ENCODE measurements around the gene TCF7L2.

The TCF7L2 gene

GRCh38 chr10:113084031-113084430 is 134.0 kb downstream of the TCF7L2 start:
- no peak for TF ChIP-seq REST (IDR thresholded peaks at IDR 0.05; ENCODE audit: insufficient read depth in 1 of 2, low read depth in 2 of 2, low read length in 2 of 2)
- no peak for TF ChIP-seq TAF1 (IDR thresholded peaks at IDR 0.05; ENCODE audit: borderline replicate concordance, insufficient read depth, low read length)
- no peak for TF ChIP-seq POLR2AphosphoS5 (IDR thresholded peaks at IDR 0.05; ENCODE audit: low read depth, low read length)
- TF ChIP-seq FOXP2 (optimal IDR thresholded peaks at IDR 0.05; ENCODE audit: borderline replicate concordance, extremely low read depth, extremely low read length, insufficient read depth): no peak
- no peak for TF ChIP-seq SIN3A (IDR thresholded peaks at IDR 0.05; ENCODE audit: borderline replicate concordance, insufficient read depth, low read length)

- TF ChIP-seq POLR2AphosphoS5 (IDR thresholded peaks at IDR 0.05; ENCODE audit: low read depth, low read length) (no peak), FOXP2 (optimal IDR thresholded peaks at IDR 0.05; ENCODE audit: borderline replicate concordance, extremely low read depth, extremely low read length, insufficient read depth) (no peak), REST (IDR thresholded peaks at IDR 0.05; ENCODE audit: insufficient read depth in 1 of 2, low read depth in 2 of 2, low read length in 2 of 2) (no peak), SIN3A (IDR thresholded peaks at IDR 0.05; ENCODE audit: borderline replicate concordance, insufficient read depth, low read length) (no peak), TAF1 (IDR thresholded peaks at IDR 0.05; ENCODE audit: borderline replicate concordance, insufficient read depth, low read length) (no peak)
Observed at GRCh38 chr10:113085776-113086175, 135.7 kb downstream of the TCF7L2 start.

DNA sequence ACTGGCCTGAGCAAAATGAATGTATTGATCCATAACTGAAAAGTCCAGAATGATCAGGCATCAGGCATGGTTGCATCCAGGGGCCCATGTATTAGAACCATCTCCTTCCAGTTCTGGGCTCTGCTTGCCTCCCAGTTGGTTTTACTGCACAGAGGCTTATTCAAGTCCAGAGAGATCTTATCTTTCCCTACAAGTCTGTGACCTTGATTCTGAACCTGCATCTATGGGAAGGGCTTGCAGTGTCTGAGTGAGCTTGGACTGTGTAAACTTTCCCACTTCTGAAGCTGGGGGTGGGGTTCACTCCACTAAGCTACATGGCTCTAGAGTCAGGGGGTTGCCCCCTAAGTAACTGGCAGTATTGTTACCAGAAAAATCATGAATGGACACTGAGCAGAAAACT is 136.2 kb downstream of the TCF7L2 start:
- no peak for TF ChIP-seq FOXP2 (optimal IDR thresholded peaks at IDR 0.05; ENCODE audit: borderline replicate concordance, extremely low read depth, extremely low read length, insufficient read depth)
- no peak for TF ChIP-seq REST (IDR thresholded peaks at IDR 0.05; ENCODE audit: insufficient read depth in 1 of 2, low read depth in 2 of 2, low read length in 2 of 2)
- no peak for TF ChIP-seq POLR2AphosphoS5 (IDR thresholded peaks at IDR 0.05; ENCODE audit: low read depth, low read length)
- TF ChIP-seq SIN3A (IDR thresholded peaks at IDR 0.05; ENCODE audit: borderline replicate concordance, insufficient read depth, low read length): no peak
- no peak for TF ChIP-seq TAF1 (IDR thresholded peaks at IDR 0.05; ENCODE audit: borderline replicate concordance, insufficient read depth, low read length)

- TF ChIP-seq REST (IDR thresholded peaks at IDR 0.05; ENCODE audit: insufficient read depth in 1 of 2, low read depth in 2 of 2, low read length in 2 of 2) (no peak), FOXP2 (optimal IDR thresholded peaks at IDR 0.05; ENCODE audit: borderline replicate concordance, extremely low read depth, extremely low read length, insufficient read depth) (peak; percentile 93), TAF1 (IDR thresholded peaks at IDR 0.05; ENCODE audit: borderline replicate concordance, insufficient read depth, low read length) (no peak), SIN3A (IDR thresholded peaks at IDR 0.05; ENCODE audit: borderline replicate concordance, insufficient read depth, low read length) (no peak), POLR2AphosphoS5 (IDR thresholded peaks at IDR 0.05; ENCODE audit: low read depth, low read length) (no peak; the same call in 1 of the 2 replicates)
Observed at GRCh38 chr10:113087165-113088029, 137.3 kb downstream of the TCF7L2 start.

Data from PFSK-1 (cell line).